Measurements from ENCODE around the gene PAPLN. TPM values are rescaled to one million over a fixed set of nuclear protein-coding genes. Genes with fewer than 3 reads are reported as not detected.

Gene PAPLN
- total and polyA plus RNA-seq, 9 of the 15 experiments (the other 6 are each of a cell fraction or from before 2014, with no cell fraction given) = 0.43 to 3.5 (median 1.7) TPM

DNA sequence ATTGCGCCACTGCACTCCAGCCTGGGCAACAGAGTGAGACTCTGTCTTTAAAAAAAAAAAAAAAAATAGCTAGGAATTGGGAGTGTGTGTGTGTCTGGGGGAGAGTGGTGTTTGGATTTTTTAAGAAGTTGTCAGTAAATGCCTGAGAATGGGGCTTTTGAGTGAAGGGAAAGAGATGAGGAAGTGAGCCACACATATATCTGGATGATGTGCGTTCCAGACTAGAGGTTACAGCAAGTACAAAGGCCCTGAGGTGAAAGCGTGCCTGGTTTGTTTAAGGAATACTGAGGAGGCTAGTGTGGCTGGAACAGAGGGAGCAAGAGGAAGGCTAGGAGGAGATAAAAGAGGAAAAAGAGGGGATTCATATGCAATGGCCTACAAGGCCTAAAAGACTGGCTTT, 70.0 kb downstream of the PAPLN start (continued):
- TF ChIP-seq RBM22 (IDR thresholded peaks at IDR 0.05; ENCODE audit: low read depth, low read length, poor library complexity, severe bottlenecking) (no peak), RBM34 (IDR thresholded peaks at IDR 0.05; ENCODE audit: borderline replicate concordance, insufficient read depth, low read length) (no peak), BHLHE40 (IDR thresholded peaks at IDR 0.05; ENCODE audit: low read length) (no peak), ZNF76 (CRISPR knock-in tag; IDR thresholded peaks at IDR 0.05; ENCODE audit: borderline replicate concordance) (no peak)
- TF ChIP-seq, protein P1, sequence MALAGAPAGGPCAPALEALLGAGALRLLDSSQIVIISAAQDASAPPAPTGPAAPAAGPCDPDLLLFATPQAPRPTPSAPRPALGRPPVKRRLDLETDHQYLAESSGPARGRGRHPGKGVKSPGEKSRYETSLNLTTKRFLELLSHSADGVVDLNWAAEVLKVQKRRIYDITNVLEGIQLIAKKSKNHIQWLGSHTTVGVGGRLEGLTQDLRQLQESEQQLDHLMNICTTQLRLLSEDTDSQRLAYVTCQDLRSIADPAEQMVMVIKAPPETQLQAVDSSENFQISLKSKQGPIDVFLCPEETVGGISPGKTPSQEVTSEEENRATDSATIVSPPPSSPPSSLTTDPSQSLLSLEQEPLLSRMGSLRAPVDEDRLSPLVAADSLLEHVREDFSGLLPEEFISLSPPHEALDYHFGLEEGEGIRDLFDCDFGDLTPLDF (CRISPR knock-in tag; IDR thresholded peaks at IDR 0.05) = no peak
- TF ChIP-seq, protein P2, sequence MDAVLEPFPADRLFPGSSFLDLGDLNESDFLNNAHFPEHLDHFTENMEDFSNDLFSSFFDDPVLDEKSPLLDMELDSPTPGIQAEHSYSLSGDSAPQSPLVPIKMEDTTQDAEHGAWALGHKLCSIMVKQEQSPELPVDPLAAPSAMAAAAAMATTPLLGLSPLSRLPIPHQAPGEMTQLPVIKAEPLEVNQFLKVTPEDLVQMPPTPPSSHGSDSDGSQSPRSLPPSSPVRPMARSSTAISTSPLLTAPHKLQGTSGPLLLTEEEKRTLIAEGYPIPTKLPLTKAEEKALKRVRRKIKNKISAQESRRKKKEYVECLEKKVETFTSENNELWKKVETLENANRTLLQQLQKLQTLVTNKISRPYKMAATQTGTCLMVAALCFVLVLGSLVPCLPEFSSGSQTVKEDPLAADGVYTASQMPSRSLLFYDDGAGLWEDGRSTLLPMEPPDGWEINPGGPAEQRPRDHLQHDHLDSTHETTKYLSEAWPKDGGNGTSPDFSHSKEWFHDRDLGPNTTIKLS (IDR thresholded peaks at IDR 0.05; ENCODE audit: borderline replicate concordance, low read depth) = no peak
- TF ChIP-seq, protein P3, sequence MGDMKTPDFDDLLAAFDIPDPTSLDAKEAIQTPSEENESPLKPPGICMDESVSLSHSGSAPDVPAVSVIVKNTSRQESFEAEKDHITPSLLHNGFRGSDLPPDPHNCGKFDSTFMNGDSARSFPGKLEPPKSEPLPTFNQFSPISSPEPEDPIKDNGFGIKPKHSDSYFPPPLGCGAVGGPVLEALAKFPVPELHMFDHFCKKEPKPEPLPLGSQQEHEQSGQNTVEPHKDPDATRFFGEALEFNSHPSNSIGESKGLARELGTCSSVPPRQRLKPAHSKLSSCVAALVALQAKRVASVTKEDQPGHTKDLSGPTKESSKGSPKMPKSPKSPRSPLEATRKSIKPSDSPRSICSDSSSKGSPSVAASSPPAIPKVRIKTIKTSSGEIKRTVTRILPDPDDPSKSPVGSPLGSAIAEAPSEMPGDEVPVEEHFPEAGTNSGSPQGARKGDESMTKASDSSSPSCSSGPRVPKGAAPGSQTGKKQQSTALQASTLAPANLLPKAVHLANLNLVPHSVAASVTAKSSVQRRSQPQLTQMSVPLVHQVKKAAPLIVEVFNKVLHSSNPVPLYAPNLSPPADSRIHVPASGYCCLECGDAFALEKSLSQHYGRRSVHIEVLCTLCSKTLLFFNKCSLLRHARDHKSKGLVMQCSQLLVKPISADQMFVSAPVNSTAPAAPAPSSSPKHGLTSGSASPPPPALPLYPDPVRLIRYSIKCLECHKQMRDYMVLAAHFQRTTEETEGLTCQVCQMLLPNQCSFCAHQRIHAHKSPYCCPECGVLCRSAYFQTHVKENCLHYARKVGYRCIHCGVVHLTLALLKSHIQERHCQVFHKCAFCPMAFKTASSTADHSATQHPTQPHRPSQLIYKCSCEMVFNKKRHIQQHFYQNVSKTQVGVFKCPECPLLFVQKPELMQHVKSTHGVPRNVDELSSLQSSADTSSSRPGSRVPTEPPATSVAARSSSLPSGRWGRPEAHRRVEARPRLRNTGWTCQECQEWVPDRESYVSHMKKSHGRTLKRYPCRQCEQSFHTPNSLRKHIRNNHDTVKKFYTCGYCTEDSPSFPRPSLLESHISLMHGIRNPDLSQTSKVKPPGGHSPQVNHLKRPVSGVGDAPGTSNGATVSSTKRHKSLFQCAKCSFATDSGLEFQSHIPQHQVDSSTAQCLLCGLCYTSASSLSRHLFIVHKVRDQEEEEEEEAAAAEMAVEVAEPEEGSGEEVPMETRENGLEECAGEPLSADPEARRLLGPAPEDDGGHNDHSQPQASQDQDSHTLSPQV (IDR thresholded peaks at IDR 0.05) = no peak
